ENCODE measurements around the gene AKT3.
"Not testable (repeated sequence)": the region's sequence is repeated elsewhere in the genome, so short reads cannot be mapped to it uniquely, and the experiment has no call there.

Gene AKT3

DNA sequence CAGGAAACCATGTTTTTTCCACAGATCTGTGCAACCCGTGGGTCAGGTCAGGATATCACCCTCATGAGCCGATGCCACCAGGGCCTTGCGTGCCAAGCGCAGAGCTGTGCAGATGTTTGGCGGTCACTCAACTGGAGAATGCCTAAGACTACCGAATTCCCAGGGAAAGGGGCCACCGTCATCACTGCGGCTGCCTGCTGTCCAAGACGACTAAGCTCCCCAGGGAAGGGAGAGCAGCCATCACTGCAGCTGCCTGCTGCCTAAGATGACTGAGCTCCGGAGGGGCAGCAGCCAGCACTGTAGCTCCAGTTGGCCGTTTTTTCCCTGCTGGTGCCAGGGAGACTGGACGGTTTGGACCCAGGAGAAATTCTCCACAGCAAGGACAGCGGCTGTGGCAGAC, 31.1 kb downstream of the AKT3 start:
- Histone ChIP-seq H2AFZ (ENCODE audit: low read length) (no peak overlapping the region), H3K9me3 (replicated peaks; ENCODE audit: insufficient read depth, low read length) (no peaks in the 10 kb centered on the region), H3K79me2 (ENCODE audit: low read length) (no peaks in the 10 kb centered on the region), H3K36me3 (replicated peaks; ENCODE audit: insufficient read depth, low read length) (no peaks in the 10 kb centered on the region), H3K9ac (ENCODE audit: low read length) (no peak overlapping the region), H3K4me2 (ENCODE audit: low read depth, low read length) (no peak overlapping the region), H3F3A (ENCODE audit: insufficient read depth, low read length) (no peaks in the 10 kb centered on the region), H3K27me3 (replicated peaks; ENCODE audit: insufficient read depth, low read length) (no peaks in the 10 kb centered on the region), H3K9me2 (replicated peaks; ENCODE audit: insufficient read depth, low read length) (no peaks in the 10 kb centered on the region), H4K20me1 (ENCODE audit: insufficient read depth, low read length) (no peaks in the 10 kb centered on the region), H3K4me1 (ENCODE audit: low read length) (no peaks in the 10 kb centered on the region), H3K27ac (ENCODE audit: low read length) (no peak overlapping the region), H3K4me3 (ENCODE audit: low read length) (no peak overlapping the region)
- TF ChIP-seq, protein P1, sequence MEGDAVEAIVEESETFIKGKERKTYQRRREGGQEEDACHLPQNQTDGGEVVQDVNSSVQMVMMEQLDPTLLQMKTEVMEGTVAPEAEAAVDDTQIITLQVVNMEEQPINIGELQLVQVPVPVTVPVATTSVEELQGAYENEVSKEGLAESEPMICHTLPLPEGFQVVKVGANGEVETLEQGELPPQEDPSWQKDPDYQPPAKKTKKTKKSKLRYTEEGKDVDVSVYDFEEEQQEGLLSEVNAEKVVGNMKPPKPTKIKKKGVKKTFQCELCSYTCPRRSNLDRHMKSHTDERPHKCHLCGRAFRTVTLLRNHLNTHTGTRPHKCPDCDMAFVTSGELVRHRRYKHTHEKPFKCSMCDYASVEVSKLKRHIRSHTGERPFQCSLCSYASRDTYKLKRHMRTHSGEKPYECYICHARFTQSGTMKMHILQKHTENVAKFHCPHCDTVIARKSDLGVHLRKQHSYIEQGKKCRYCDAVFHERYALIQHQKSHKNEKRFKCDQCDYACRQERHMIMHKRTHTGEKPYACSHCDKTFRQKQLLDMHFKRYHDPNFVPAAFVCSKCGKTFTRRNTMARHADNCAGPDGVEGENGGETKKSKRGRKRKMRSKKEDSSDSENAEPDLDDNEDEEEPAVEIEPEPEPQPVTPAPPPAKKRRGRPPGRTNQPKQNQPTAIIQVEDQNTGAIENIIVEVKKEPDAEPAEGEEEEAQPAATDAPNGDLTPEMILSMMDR (IDR thresholded peaks at IDR 0.05; ENCODE audit: low read length): no peak
- no peak for TF ChIP-seq EZH2phosphoT487 (IDR thresholded peaks at IDR 0.05; ENCODE audit: low read length)
- no peak for TF ChIP-seq EZH2 (optimal IDR thresholded peaks at IDR 0.05; ENCODE audit: low read depth, low read length)
- no peak for DNase-seq

DNA sequence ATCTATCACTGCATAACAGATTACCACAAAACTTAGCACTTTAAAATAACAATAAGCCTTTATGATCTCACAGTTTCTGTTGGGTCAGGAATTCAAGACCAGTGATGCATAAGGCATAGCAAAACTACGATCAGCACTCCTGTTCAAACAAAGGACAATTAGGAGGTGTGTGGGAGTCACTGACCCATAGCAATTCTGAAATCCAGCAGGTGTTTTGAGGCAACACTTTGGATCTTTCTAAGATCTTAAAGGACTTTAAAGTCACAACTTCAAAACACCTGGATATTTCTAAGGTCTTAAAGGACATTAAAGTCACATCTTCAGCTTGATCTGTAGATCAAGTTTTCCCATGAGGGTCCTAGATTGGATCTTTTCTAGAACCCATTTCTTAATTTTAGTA, 35.3 kb downstream of the AKT3 start:
- no peak overlapping the region for H3K9ac ChIP-seq (ENCODE audit: low read length)
- H3K4me3 ChIP-seq (ENCODE audit: low read length): no peak overlapping the region
- no peak overlapping the region for H2AFZ ChIP-seq (ENCODE audit: low read length)
- no peaks in the 10 kb centered on the region for H3K4me1 ChIP-seq (ENCODE audit: low read length)
- H3F3A ChIP-seq (ENCODE audit: insufficient read depth, low read length): no peaks in the 10 kb centered on the region
- H3K27ac ChIP-seq (ENCODE audit: low read length): no peak overlapping the region
- no peaks in the 10 kb centered on the region for H3K27me3 ChIP-seq (replicated peaks; ENCODE audit: insufficient read depth, low read length)
- H3K9me3 ChIP-seq (replicated peaks; ENCODE audit: insufficient read depth, low read length): no peaks in the 10 kb centered on the region
- H3K9me2 ChIP-seq (replicated peaks; ENCODE audit: insufficient read depth, low read length): no peaks in the 10 kb centered on the region
- no peak for TF ChIP-seq EZH2phosphoT487 (IDR thresholded peaks at IDR 0.05; ENCODE audit: low read length)
- TF ChIP-seq EZH2 (optimal IDR thresholded peaks at IDR 0.05; ENCODE audit: low read depth, low read length): no peak
- TF ChIP-seq, protein P1 (IDR thresholded peaks at IDR 0.05; ENCODE audit: low read length): no peak
- no peaks in the 10 kb centered on the region for H4K20me1 ChIP-seq (ENCODE audit: insufficient read depth, low read length)
- H3K4me2 ChIP-seq (ENCODE audit: low read depth, low read length): no peak overlapping the region
- no peaks in the 10 kb centered on the region for H3K36me3 ChIP-seq (replicated peaks; ENCODE audit: insufficient read depth, low read length)
- H3K79me2 ChIP-seq (ENCODE audit: low read length): no peaks in the 10 kb centered on the region
- no peak for DNase-seq

DNA sequence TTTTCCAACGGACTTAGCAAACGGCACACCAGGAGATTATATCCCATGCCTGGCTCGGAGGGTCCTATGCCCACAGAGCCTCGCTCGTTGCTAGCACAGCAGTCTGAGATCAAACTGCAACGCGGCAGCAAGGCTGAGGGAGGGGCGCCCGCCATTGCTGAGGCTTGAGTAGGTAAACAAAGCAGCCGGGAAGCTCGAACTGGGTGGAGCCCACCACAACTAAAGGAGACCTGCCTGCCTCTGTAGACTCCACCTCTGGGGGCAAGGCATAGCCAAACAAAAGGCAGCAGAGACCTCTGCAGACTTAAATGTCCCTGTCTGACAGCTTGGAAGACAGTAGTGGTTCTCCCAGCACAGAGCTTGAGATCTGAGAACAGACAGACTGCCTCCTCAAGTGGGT, 42.7 kb downstream of the AKT3 start:
- H3K4me1 ChIP-seq (ENCODE audit: low read length); H3K9me2 ChIP-seq (replicated peaks; ENCODE audit: insufficient read depth, low read length); H2AFZ ChIP-seq (ENCODE audit: low read length); H3K36me3 ChIP-seq (replicated peaks; ENCODE audit: insufficient read depth, low read length); DNase-seq; H3K27ac ChIP-seq (ENCODE audit: low read length); H3K4me2 ChIP-seq (ENCODE audit: low read depth, low read length); H3K27me3 ChIP-seq (replicated peaks; ENCODE audit: insufficient read depth, low read length); H3K9me3 ChIP-seq (replicated peaks; ENCODE audit: insufficient read depth, low read length); H4K20me1 ChIP-seq (ENCODE audit: insufficient read depth, low read length); H3K9ac ChIP-seq (ENCODE audit: low read length); H3K4me3 ChIP-seq (ENCODE audit: low read length); H3F3A ChIP-seq (ENCODE audit: insufficient read depth, low read length); H3K79me2 ChIP-seq (ENCODE audit: low read length): not testable (repeated sequence)

DNA sequence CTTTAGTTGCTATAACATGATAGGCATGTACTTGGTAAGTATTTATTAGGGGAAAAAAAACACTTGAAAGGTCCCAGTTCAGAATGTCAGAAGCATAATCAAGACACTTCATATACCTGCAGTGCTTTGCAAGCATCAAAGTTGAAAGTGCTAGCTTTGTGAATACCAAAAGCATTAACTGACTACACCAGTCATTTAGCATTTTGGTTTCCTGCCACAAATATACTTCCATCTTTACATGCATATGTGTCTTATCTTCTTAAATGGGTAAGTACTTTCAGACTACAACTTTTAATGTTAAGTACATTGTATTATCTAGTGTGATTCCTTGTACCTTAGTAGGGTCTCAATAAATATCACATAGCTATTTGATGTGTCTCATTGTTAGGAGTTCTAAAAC, 43.7 kb downstream of the AKT3 start:
- DNase-seq: no peak
- Histone ChIP-seq H2AFZ (ENCODE audit: low read length) (no peak overlapping the region), H3K27me3 (replicated peaks; ENCODE audit: insufficient read depth, low read length) (no peaks in the 10 kb centered on the region), H4K20me1 (ENCODE audit: insufficient read depth, low read length) (no peaks in the 10 kb centered on the region), H3K4me1 (ENCODE audit: low read length) (no peaks in the 10 kb centered on the region), H3K79me2 (ENCODE audit: low read length) (no peaks in the 10 kb centered on the region), H3K9me3 (replicated peaks; ENCODE audit: insufficient read depth, low read length) (no peaks in the 10 kb centered on the region), H3K36me3 (replicated peaks; ENCODE audit: insufficient read depth, low read length) (no peaks in the 10 kb centered on the region), H3F3A (ENCODE audit: insufficient read depth, low read length) (no peaks in the 10 kb centered on the region), H3K9ac (ENCODE audit: low read length) (no peak overlapping the region), H3K9me2 (replicated peaks; ENCODE audit: insufficient read depth, low read length) (no peaks in the 10 kb centered on the region), H3K27ac (ENCODE audit: low read length) (no peak overlapping the region), H3K4me2 (ENCODE audit: low read depth, low read length) (no peak overlapping the region), H3K4me3 (ENCODE audit: low read length) (no peak overlapping the region)
- TF ChIP-seq EZH2phosphoT487 (IDR thresholded peaks at IDR 0.05; ENCODE audit: low read length) (no peak), EZH2 (optimal IDR thresholded peaks at IDR 0.05; ENCODE audit: low read depth, low read length) (no peak)
- TF ChIP-seq, protein P1 (IDR thresholded peaks at IDR 0.05; ENCODE audit: low read length): no peak

Data from MM.1S (cell line).